Stimulated activated naive B cell treated with anti-CD40 and anti-IgM and Interleukin-4, amounts not matched to agents 10 μg/mL and 1 μg/mL and 100 μg/mL, for 72 hours (primary cell): ENCODE results near the gene CIAPIN1.
A peak's percentile ranks its signal among the peaks of the same experiment; 100 is the strongest.
"Not testable (repeated sequence)": the region's sequence is repeated elsewhere in the genome, so short reads cannot be mapped to it uniquely, and the experiment has no call there.

ENCODE experiments used
- ATAC-seq, 2 donors: fragments of 150-1000 bp; cut with Tn5 transposase; replicated peaks; 2 replicates each; pipeline ENCODE4 v1.10.0; 2021; ENCODE audit warnings: moderate library complexity in 1 of 2
- DNase-seq: peaks from one replicate; pipeline ENCODE4 v3.0.0; 2021
- H3K27ac Mint-ChIP-seq: one replicate; pipeline ENCODE4 v1.8.0; 2022; ENCODE audit warnings: mild to moderate bottlenecking, mixed read lengths
- H3K27me3 Mint-ChIP-seq, 2 donors: one replicate each; pipeline ENCODE4 v1.8.0; 2022; ENCODE audit warnings: mixed read lengths in 2 of 2
- H3K36me3 Mint-ChIP-seq, 2 donors: one replicate each; pipeline ENCODE4 v1.8.0; 2022; ENCODE audit warnings: mixed read lengths in 2 of 2, mild to moderate bottlenecking in 1 of 2
- H3K4me1 Mint-ChIP-seq, 2 donors: one replicate each; pipeline ENCODE4 v1.8.0; 2022; ENCODE audit warnings: mixed read lengths in 2 of 2, mild to moderate bottlenecking in 1 of 2
- H3K4me3 Mint-ChIP-seq, 2 donors: one replicate each; pipeline ENCODE4 v1.8.0; 2022; ENCODE audit warnings: mild to moderate bottlenecking in 2 of 2, mixed read lengths in 2 of 2, moderate library complexity in 1 of 2
- H3K9me3 Mint-ChIP-seq, 2 donors: one replicate each; pipeline ENCODE4 v1.8.0; 2022; ENCODE audit warnings: mixed read lengths in 2 of 2, mild to moderate bottlenecking in 1 of 2

CIAPIN1 gene

GRCh38 chr16:57471852-57472664 lies 24.9 kb upstream of the CIAPIN1 start:
- ATAC-seq (no peak), DNase-seq (no peak)
- Mint-ChIP-seq H3K27me3 (no peaks in the 10 kb centered on the region), H3K4me3 (no peak overlapping the region), H3K36me3 (peaks cover 33 to 40% of the 10 kb centered on the region in 2 donors), H3K9me3 (no peaks in the 10 kb centered on the region), H3K4me1 (peaks cover 17 to 27% of the 10 kb centered on the region in 2 donors), H3K27ac (peak overlapping the region; percentile 65)

GRCh38 chr16:57471209-57471608 lies 24.0 kb upstream of the CIAPIN1 start:
- Mint-ChIP-seq H3K27ac (no peak overlapping the region), H3K27me3 (no peaks in the 10 kb centered on the region), H3K36me3 (peaks cover 33 to 42% of the 10 kb centered on the region in 2 donors), H3K9me3 (no peaks in the 10 kb centered on the region), H3K4me3 (no peak overlapping the region), H3K4me1 (peaks cover 14 to 20% of the 10 kb centered on the region in 2 donors)
- no peak for DNase-seq
- no peak for ATAC-seq

GRCh38 chr16:57470711-57471110 lies 23.5 kb upstream of the CIAPIN1 start:
- ATAC-seq (no peak), DNase-seq (no peak)
- Mint-ChIP-seq H3K27me3 (no peaks in the 10 kb centered on the region), H3K27ac (no peak overlapping the region), H3K36me3 (peaks cover 37 to 47% of the 10 kb centered on the region in 2 donors), H3K4me1 (peaks cover 13 to 20% of the 10 kb centered on the region in 2 donors), H3K4me3 (no peak overlapping the region), H3K9me3 (no peaks in the 10 kb centered on the region)

- Mint-ChIP-seq H3K27ac (peak overlapping the region; percentile 65), H3K36me3 (peaks cover 38 to 54% of the 10 kb centered on the region in 2 donors), H3K4me1 (peaks cover 10 to 16% of the 10 kb centered on the region in 2 donors), H3K9me3 (no peaks in the 10 kb centered on the region), H3K4me3 (no peak overlapping the region), H3K27me3 (no peaks in the 10 kb centered on the region)
- ATAC-seq, result no peak
- DNase-seq, result no peak
These were observed 22.8 kb upstream of the CIAPIN1 start for GRCh38 chr16:57469917-57470470.

GRCh38 chr16:57469046-57469445 lies 21.9 kb upstream of the CIAPIN1 start:
- Mint-ChIP-seq H3K27me3 (no peaks in the 10 kb centered on the region), H3K4me3 (no peak overlapping the region), H3K9me3 (no peaks in the 10 kb centered on the region), H3K4me1 (peaks cover 15 to 25% of the 10 kb centered on the region in 2 donors), H3K36me3 (peaks cover 43 to 63% of the 10 kb centered on the region in 2 donors), H3K27ac (no peak overlapping the region)
- DNase-seq (no peak), ATAC-seq (no peak)

- H3K4me1 Mint-ChIP-seq, result peaks cover 19 to 31% of the 10 kb centered on the region in 2 donors
- no peak for ATAC-seq
- DNase-seq, result no peak
- H3K27me3 Mint-ChIP-seq, result no peaks in the 10 kb centered on the region
- no peak overlapping the region for H3K4me3 Mint-ChIP-seq
- no peaks in the 10 kb centered on the region for H3K9me3 Mint-ChIP-seq
- peak overlapping the region; percentile 70 for H3K27ac Mint-ChIP-seq
- peaks cover 41 to 61% of the 10 kb centered on the region in 2 donors for H3K36me3 Mint-ChIP-seq
These were observed 21.2 kb upstream of the CIAPIN1 start for GRCh38 chr16:57468346-57468745.

GRCh38 chr16:57464523-57464922 lies 17.3 kb upstream of the CIAPIN1 start:
- ATAC-seq (no peak), DNase-seq (no peak)
- Mint-ChIP-seq H3K27ac (peak overlapping the region; percentile 6), H3K4me1 (peaks cover 26 to 38% of the 10 kb centered on the region in 2 donors), H3K36me3 (peaks cover 40 to 66% of the 10 kb centered on the region in 2 donors), H3K4me3 (no peak overlapping the region), H3K9me3 (no peaks in the 10 kb centered on the region), H3K27me3 (no peaks in the 10 kb centered on the region)

GRCh38 chr16:57462978-57463362 lies 15.8 kb upstream of the CIAPIN1 start:
- Mint-ChIP-seq H3K36me3 (peaks cover 29 to 56% of the 10 kb centered on the region in 2 donors), H3K27me3 (no peaks in the 10 kb centered on the region), H3K4me3 (peak overlapping the region; percentile 90 to 100), H3K9me3 (no peaks in the 10 kb centered on the region), H3K4me1 (peaks cover 24 to 33% of the 10 kb centered on the region in 2 donors), H3K27ac (peak overlapping the region; percentile 100)
- DNase-seq (no peak), ATAC-seq (peak; percentile 47 to 49)

GRCh38 chr16:57462209-57462977 lies 15.2 kb upstream of the CIAPIN1 start, which contains the start of gene POLR2C:
Gene POLR2C, plus strand, starts transcription at chr16:57462679. Its CDS starts 46 bp downstream, at chr16:57462725.
- Mint-ChIP-seq H3K4me3 (peak within 1 kb of the TSS; percentile 90 to 100), H3K27ac (peak within 1 kb of the TSS; percentile 100), H3K9me3 (no peaks in the 10 kb centered on the region), H3K36me3 (peaks cover 25 to 53% of the 10 kb centered on the region in 2 donors), H3K4me1 (peaks cover 24 to 32% of the 10 kb centered on the region in 2 donors), H3K27me3 (no peaks in the 10 kb centered on the region)
- DNase-seq, result peak; percentile 85
- ATAC-seq, result peak; percentile 98 to 99

GRCh38 chr16:57452021-57452420 lies 4.8 kb upstream of the CIAPIN1 start:
- no peak overlapping the region for H3K27ac Mint-ChIP-seq
- no peaks in the 10 kb centered on the region for H3K27me3 Mint-ChIP-seq
- peaks cover 28 to 54% of the 10 kb centered on the region in 2 donors for H3K36me3 Mint-ChIP-seq
- H3K4me3 Mint-ChIP-seq, result no peak overlapping the region
- peaks cover 5 to 13% of the 10 kb centered on the region in 2 donors for H3K4me1 Mint-ChIP-seq
- no peaks in the 10 kb centered on the region for H3K9me3 Mint-ChIP-seq
- DNase-seq (no peak), ATAC-seq (no peak)

GRCh38 chr16:57446531-57447185 lies 527 bp downstream of the CIAPIN1 start:
- H3K4me3 Mint-ChIP-seq, result peak overlapping the region; percentile 96 to 98
- peak overlapping the region; percentile 97 for H3K27ac Mint-ChIP-seq
- DNase-seq, result peak; percentile 45
- no peaks in the 10 kb centered on the region for H3K27me3 Mint-ChIP-seq
- H3K9me3 Mint-ChIP-seq, result peaks cover 0 to under 1% of the 10 kb centered on the region in 2 donors
- H3K4me1 Mint-ChIP-seq, result peaks cover 8 to 35% of the 10 kb centered on the region in 2 donors
- peaks cover 3 to 18% of the 10 kb centered on the region in 2 donors for H3K36me3 Mint-ChIP-seq
- peak; percentile 66 for ATAC-seq

GRCh38 chr16:57445510-57445909 lies 1.7 kb downstream of the CIAPIN1 start:
- Mint-ChIP-seq H3K9me3 (peaks cover 0 to 4% of the 10 kb centered on the region in 2 donors), H3K4me3 (no peak overlapping the region), H3K36me3 (peaks cover 7 to 24% of the 10 kb centered on the region in 2 donors), H3K4me1 (peaks cover 8 to 35% of the 10 kb centered on the region in 2 donors), H3K27me3 (no peaks in the 10 kb centered on the region), H3K27ac (no peak overlapping the region)
- DNase-seq (no peak), ATAC-seq (no peak)

- peaks cover 0 to 7% of the 10 kb centered on the region in 2 donors for H3K9me3 Mint-ChIP-seq
- H3K4me1 Mint-ChIP-seq, result peaks cover 8 to 35% of the 10 kb centered on the region in 2 donors
- H3K4me3 Mint-ChIP-seq, result no peak overlapping the region
- no peaks in the 10 kb centered on the region for H3K27me3 Mint-ChIP-seq
- H3K27ac Mint-ChIP-seq, result no peak overlapping the region
- DNase-seq (no peak), ATAC-seq (no peak)
- peaks cover 15 to 30% of the 10 kb centered on the region in 2 donors for H3K36me3 Mint-ChIP-seq
These were observed 2.5 kb downstream of the CIAPIN1 start for GRCh38 chr16:57444711-57445110.

- not testable (repeated sequence) for H3K27me3 Mint-ChIP-seq, H3K4me3 Mint-ChIP-seq, H3K27ac Mint-ChIP-seq, ATAC-seq, H3K9me3 Mint-ChIP-seq, DNase-seq
- peaks cover 34 to 47% of the 10 kb centered on the region in 2 donors for H3K36me3 Mint-ChIP-seq
- H3K4me1 Mint-ChIP-seq, result peaks cover 0 to 11% of the 10 kb centered on the region in 2 donors
These were observed 6.6 kb downstream of the CIAPIN1 start for GRCh38 chr16:57440551-57440950.
